Measurements from ENCODE around the gene TPCN2.

The TPCN2 gene

DNA sequence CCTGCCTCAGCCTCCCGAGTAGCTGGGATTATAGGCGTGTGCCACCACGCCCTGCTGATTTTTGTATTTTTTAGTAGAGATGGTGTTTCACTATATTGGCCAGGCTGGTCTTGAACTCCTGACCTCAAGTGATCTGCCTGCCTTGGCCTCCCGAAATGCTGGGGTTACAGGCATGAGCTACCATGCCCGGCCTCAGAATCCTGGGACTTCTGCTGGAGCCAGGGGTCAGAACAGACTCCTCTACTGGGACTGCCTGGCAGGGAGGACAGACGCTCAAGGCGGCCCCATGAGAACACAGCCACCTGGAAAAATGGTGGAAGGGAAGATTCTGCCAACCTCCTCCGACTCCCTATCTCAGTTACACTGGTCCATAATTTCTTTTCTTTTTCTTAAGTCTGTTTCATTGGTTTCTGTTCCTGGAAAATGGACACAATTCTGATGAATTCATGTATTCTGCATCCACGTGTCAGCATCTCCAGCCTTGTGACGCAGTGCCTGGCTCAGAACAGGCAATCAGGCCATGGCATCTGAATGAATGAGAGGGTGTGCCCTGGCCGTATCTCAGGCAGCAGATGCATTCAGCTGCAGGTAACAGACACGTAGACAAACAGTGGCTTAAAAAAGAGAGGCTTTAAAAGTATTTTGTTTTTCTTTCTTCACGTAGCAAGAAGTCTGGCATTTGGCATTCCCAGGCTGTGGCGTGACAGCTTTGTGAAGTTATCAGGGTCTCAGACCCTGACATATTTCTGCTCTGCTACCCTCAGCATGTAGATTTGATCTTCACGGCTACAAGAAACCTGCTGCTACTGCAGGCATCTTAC is 111.8 kb downstream of the TPCN2 start:
- TF ChIP-seq MAX (IDR thresholded peaks at IDR 0.05; ENCODE audit: low read depth, low read length) (no peak), CTCF (IDR thresholded peaks at IDR 0.05; ENCODE audit: low read depth, low read length) (no peak), POLR2A (IDR thresholded peaks at IDR 0.05; ENCODE audit: extremely low read depth, insufficient read length) (no peak), MYC (IDR thresholded peaks at IDR 0.05; ENCODE audit: low read depth, low read length) (no peak)
- H3K4me3 ChIP-seq (ENCODE audit: low read depth, low read length): no peak overlapping the region
- no peak for DNase-seq (ENCODE audit: low read depth)

- H3K4me3 ChIP-seq (ENCODE audit: low read depth, low read length): no peak overlapping the region
- TF ChIP-seq MAX (IDR thresholded peaks at IDR 0.05; ENCODE audit: low read depth, low read length) (no peak), POLR2A (IDR thresholded peaks at IDR 0.05; ENCODE audit: extremely low read depth, insufficient read length) (no peak)
- DNase-seq (ENCODE audit: low read depth): no peak
These were observed 112.3 kb downstream of the TPCN2 start for GRCh38 chr11:69161117-69161407.

GRCh38 chr11:69162505-69162904 is 113.8 kb downstream of the TPCN2 start:
- H3K4me3 ChIP-seq (ENCODE audit: low read depth, low read length): no peak overlapping the region
- TF ChIP-seq POLR2A (IDR thresholded peaks at IDR 0.05; ENCODE audit: extremely low read depth, insufficient read length) (no peak), MAX (IDR thresholded peaks at IDR 0.05; ENCODE audit: low read depth, low read length) (no peak), CTCF (IDR thresholded peaks at IDR 0.05; ENCODE audit: low read depth, low read length) (no peak), MYC (IDR thresholded peaks at IDR 0.05; ENCODE audit: low read depth, low read length) (no peak)
- DNase-seq (ENCODE audit: low read depth): no peak

- no peak for TF ChIP-seq MYC (IDR thresholded peaks at IDR 0.05; ENCODE audit: low read depth, low read length)
- TF ChIP-seq CTCF (IDR thresholded peaks at IDR 0.05; ENCODE audit: low read depth, low read length): no peak
- TF ChIP-seq POLR2A (IDR thresholded peaks at IDR 0.05; ENCODE audit: extremely low read depth, insufficient read length): no peak
- no peak for TF ChIP-seq MAX (IDR thresholded peaks at IDR 0.05; ENCODE audit: low read depth, low read length)
- H3K4me3 ChIP-seq (ENCODE audit: low read depth, low read length): no peak overlapping the region
- DNase-seq (ENCODE audit: low read depth): no peak
These were observed 115.1 kb downstream of the TPCN2 start for GRCh38 chr11:69163842-69164241.

GRCh38 chr11:69164824-69165223 is 116.1 kb downstream of the TPCN2 start:
- no peak for TF ChIP-seq MAX (IDR thresholded peaks at IDR 0.05; ENCODE audit: low read depth, low read length)
- no peak for TF ChIP-seq CTCF (IDR thresholded peaks at IDR 0.05; ENCODE audit: low read depth, low read length)
- TF ChIP-seq POLR2A (IDR thresholded peaks at IDR 0.05; ENCODE audit: extremely low read depth, insufficient read length): no peak
- no peak for TF ChIP-seq MYC (IDR thresholded peaks at IDR 0.05; ENCODE audit: low read depth, low read length)
- no peak overlapping the region for H3K4me3 ChIP-seq (ENCODE audit: low read depth, low read length)
- no peak for DNase-seq (ENCODE audit: low read depth)

GRCh38 chr11:69165775-69166174 is 117.0 kb downstream of the TPCN2 start:
- TF ChIP-seq CTCF (IDR thresholded peaks at IDR 0.05; ENCODE audit: low read depth, low read length): no peak
- no peak for TF ChIP-seq POLR2A (IDR thresholded peaks at IDR 0.05; ENCODE audit: extremely low read depth, insufficient read length)
- TF ChIP-seq MAX (IDR thresholded peaks at IDR 0.05; ENCODE audit: low read depth, low read length): no peak
- no peak for TF ChIP-seq MYC (IDR thresholded peaks at IDR 0.05; ENCODE audit: low read depth, low read length)

More at GRCh38 chr11:69165775-69166174, 117.0 kb downstream of the TPCN2 start:
- no peak for DNase-seq (ENCODE audit: low read depth)
- no peak overlapping the region for H3K4me3 ChIP-seq (ENCODE audit: low read depth, low read length)
